Stomach (tissue), 9 donors: ENCODE data around the gene ZNF581. TPM values are rescaled to one million over a fixed set of nuclear protein-coding genes. Genes with fewer than 3 reads are reported as not detected.
A peak's percentile ranks its signal among the peaks of the same experiment; 100 is the strongest.

Source experiments
- DNase-seq, 2 donors: peaks; one replicate each; pipeline versions ENCODE4 v3.0.0 to v3.0.0-alpha.2; 2013 to 2019
- H3K27ac ChIP-seq, 5 donors: fragments of 200-600 bp in 4 of 5; sonication (generic) in 4 of 5; one replicate each; pipeline ENCODE4 v1.5.1; 2013 to 2019; ENCODE audit warnings: mild to moderate bottlenecking in 1 of 5, moderate library complexity in 1 of 5
- H3K27me3 ChIP-seq, 3 donors: fragments of 200-600 bp; sonication (generic); one replicate each; pipeline ENCODE4 v1.5.1; 2017 to 2019; ENCODE audit warnings: mixed run types in 1 of 3
- H3K36me3 ChIP-seq, 4 donors: fragments of 200-600 bp; sonication (generic); 1 replicate in 3 of 4; 2 replicates in 1 of 4; pipeline ENCODE4 v1.5.1; 2016 to 2019
- H3K4me1 ChIP-seq, 4 donors: fragments of 200-600 bp; sonication (generic); one replicate each; pipeline ENCODE4 v1.5.1; 2016 to 2019
- H3K4me3 ChIP-seq, 4 donors: fragments of 200-600 bp; sonication (generic) in 3 of 4; one replicate each; pipeline ENCODE4 v1.5.1; 2016 to 2019; ENCODE audit warnings: mild to moderate bottlenecking in 1 of 4
- H3K9me3 ChIP-seq, 4 donors: fragments of 200-600 bp; sonication (generic); one replicate each; pipeline ENCODE4 v1.5.1; 2016 to 2019
- EP300 ChIP-seq: sonication (generic); formaldehyde crosslinking; IDR thresholded peaks from one replicate; pipeline ENCODE4 v1.6.1; 2017; ENCODE audit warnings: antibody characterized with exemption
- POLR2A ChIP-seq, 4 donors: fragments of 450-650 bp; IDR thresholded peaks; one replicate each; pipeline ENCODE4 v1.6.1; 2016; ENCODE audit warnings: antibody characterized with exemption in 4 of 4, control low read depth in 2 of 4, mild to moderate bottlenecking in 1 of 4, moderate library complexity in 1 of 4
- POLR2AphosphoS5 ChIP-seq, 3 donors: sonication (generic); formaldehyde crosslinking; IDR thresholded peaks; one replicate each; pipeline ENCODE4 v1.6.1; 2016; ENCODE audit warnings: antibody characterized with exemption in 3 of 3
- WGBS, 5 donors: extraction: QIAGEN DNeasy Blood & Tissue Kit in 3 of 5; methylation state at CpG; one replicate each; pipeline versions ENCODE4 v1.1.5 to v1.1.7; 2013 to 2018; 5-methylcytosine and 5-hydroxymethylcytosine counted together
- intact Hi-C: fragments of 100-400 bp; cut with DNase I; formaldehyde crosslinking; loops from one replicate; pipeline ENCODE4 v1.15.1; 2023; ENCODE audit warnings: low total_unique reads
- polyA plus RNA-seq, 3 donors: library from polyadenylated mRNA; stranded (reverse); fragments of 200-250 nt; gene quantifications; one replicate each; pipeline ENCODE4 v1.2.3, GENCODE V29; 2013
- total RNA-seq, 5 donors: library from RNA; depleted of rRNA; stranded (reverse); fragments of >200 nt; gene quantifications; one replicate each; pipeline versions ENCODE4 v1.1.0 to v1.2.3, GENCODE V29; 2014 to 2016
- TF ChIP-seq, protein P1 (sequence below), 7 experiments: fragments of 450-650 bp in 4 of 7; fragments of 200-600 bp in 3 of 7; sonication (generic) in 3 of 7; IDR thresholded peaks; one replicate each; pipeline ENCODE4 v1.5.1; 2016 to 2019; ENCODE audit warnings: antibody characterized with exemption in 7 of 7, control low read depth in 2 of 7, mild to moderate bottlenecking in 1 of 7
- donor health status: healthy with polysubstance abuse.
- donor health status: Bipolar disorder and iron deficiency.
- donor health status: healthy.

The ZNF581 gene
- total and polyA plus RNA-seq, 8 donors: 2.2 to 27.8 (median 11.3) TPM

DNA sequence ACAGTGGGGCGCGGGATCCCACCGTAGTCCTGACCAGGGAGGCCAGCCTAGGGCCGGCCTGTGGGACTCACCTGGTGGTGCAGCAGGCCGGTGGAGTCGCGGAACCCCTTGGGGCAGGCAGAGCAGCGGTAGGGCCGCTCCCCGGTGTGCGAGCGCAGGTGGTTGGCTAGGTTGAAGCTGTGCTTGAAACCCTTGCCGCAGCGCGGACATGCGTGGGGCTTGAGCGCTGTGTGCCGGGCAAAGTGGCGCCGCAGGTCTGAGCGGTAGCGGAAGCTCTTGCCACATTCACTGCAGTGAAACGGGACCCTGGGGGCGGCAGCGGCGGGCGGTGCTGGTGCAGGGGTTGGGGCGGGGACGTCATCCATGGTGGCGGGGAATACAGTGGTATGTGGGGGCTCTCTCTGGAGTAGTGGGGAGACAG, 45.9 kb upstream of the ZNF581 start:
- TF ChIP-seq POLR2A (IDR thresholded peaks at IDR 0.05): no peak
- TF ChIP-seq EP300: no peak
- no peak for TF ChIP-seq POLR2AphosphoS5 (IDR thresholded peaks at IDR 0.05)
- TF ChIP-seq, protein P1, sequence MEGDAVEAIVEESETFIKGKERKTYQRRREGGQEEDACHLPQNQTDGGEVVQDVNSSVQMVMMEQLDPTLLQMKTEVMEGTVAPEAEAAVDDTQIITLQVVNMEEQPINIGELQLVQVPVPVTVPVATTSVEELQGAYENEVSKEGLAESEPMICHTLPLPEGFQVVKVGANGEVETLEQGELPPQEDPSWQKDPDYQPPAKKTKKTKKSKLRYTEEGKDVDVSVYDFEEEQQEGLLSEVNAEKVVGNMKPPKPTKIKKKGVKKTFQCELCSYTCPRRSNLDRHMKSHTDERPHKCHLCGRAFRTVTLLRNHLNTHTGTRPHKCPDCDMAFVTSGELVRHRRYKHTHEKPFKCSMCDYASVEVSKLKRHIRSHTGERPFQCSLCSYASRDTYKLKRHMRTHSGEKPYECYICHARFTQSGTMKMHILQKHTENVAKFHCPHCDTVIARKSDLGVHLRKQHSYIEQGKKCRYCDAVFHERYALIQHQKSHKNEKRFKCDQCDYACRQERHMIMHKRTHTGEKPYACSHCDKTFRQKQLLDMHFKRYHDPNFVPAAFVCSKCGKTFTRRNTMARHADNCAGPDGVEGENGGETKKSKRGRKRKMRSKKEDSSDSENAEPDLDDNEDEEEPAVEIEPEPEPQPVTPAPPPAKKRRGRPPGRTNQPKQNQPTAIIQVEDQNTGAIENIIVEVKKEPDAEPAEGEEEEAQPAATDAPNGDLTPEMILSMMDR (IDR thresholded peaks at IDR 0.05): no peak
- Histone ChIP-seq H3K27me3 (no peaks in the 10 kb centered on the region), H3K4me3 (no peak overlapping the region), H3K36me3 (peaks cover 25 to 56% (median 52%) of the 10 kb centered on the region in 4 donors), H3K27ac (peak overlapping the region in 1 of 5 donors; percentile 98), H3K9me3 (no peaks in the 10 kb centered on the region), H3K4me1 (peaks cover 7 to 31% (median 22%) of the 10 kb centered on the region in 4 donors)
- 94 to 97% (median 96%) methylated on average over 27 to 30 of the region's 30 CpGs for WGBS, 5 donors
- intact Hi-C loops: no loop called here
- no peak for DNase-seq

DNA sequence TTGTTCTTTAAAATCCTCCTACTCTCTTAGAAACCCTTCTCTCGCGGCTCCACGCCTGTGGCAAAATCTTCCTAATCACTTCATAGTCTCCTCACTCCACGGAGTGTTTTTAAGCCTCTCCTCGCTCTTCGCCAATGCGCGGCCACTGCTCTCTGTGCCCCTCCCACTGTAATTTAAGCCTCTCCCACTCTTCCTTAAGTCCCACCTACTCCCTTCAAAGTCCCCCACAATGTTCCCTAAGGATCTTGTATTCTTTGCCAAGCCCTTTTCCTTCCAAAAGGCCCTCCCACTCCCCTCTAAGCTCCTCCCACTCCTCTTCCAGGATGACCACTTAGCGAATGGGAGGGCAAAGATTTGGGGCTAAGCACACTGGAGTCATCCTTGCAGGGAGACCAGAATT, 45.4 kb upstream of the ZNF581 start:
- H3K27me3 ChIP-seq: no peaks in the 10 kb centered on the region
- intact Hi-C loops: no loop called here
- peak overlapping the region in 3 of 5 donors; percentile 98 to 100 (median 99) for H3K27ac ChIP-seq
- peaks cover 7 to 36% (median 27%) of the 10 kb centered on the region in 4 donors for H3K4me1 ChIP-seq
- peak overlapping the region in 1 of 4 donors; percentile 81 for H3K4me3 ChIP-seq
- peaks cover 25 to 57% (median 53%) of the 10 kb centered on the region in 4 donors for H3K36me3 ChIP-seq
- TF ChIP-seq POLR2A (IDR thresholded peaks at IDR 0.05) (no peak), EP300 (no peak), POLR2AphosphoS5 (IDR thresholded peaks at IDR 0.05) (no peak)
- TF ChIP-seq, protein P1 (IDR thresholded peaks at IDR 0.05): no peak
- H3K9me3 ChIP-seq: no peaks in the 10 kb centered on the region
- WGBS, 5 donors: 82 to 93% (median 89%) methylated on average over 9 of the region's 9 CpGs
- DNase-seq: no peak

DNA sequence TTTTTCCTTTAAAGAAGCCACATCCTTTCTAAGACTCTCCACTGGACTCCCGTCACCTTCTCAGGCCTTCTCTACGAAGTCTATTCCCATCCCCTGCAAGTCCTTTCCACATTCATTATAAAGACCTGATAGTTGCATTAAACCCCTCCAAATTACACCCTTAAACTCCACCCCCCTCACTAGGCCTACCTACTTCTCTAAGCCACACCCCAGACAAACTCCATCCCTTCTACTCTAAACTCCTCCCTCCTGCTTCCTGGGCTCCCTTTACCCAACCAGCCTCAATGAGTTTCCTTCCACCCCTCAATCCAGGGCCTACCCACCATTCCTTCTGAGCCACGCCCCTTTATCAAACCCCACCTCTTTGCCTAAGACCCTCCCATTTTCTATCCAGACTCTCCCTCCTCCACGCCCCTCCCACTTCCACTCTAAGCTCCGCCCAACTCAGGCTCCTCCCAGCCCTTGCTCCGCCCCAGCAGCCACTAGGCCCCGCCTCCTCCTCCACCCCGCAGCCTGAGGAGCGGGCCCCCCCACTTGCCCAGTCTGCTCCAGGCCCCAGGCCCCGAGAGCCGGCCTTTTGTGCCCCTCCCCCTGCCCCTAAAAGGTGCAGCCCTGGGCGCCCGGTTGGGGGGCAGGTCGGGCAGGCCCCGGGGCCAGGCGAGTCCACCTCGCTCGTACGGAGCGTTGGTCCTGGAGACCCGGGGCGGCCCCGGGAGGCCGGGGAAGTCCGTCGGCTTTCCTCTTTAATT, 44.6 kb upstream of the ZNF581 start:
- intact Hi-C loops: no loop called here
- peak overlapping the region; percentile 76 to 91 (median 81) for H3K4me3 ChIP-seq
- no peaks in the 10 kb centered on the region for H3K9me3 ChIP-seq
- H3K27ac ChIP-seq: peak overlapping the region; percentile 90 to 100 (median 99)
- peaks cover 25 to 50% (median 46%) of the 10 kb centered on the region in 4 donors for H3K36me3 ChIP-seq
- H3K4me1 ChIP-seq: peaks cover 11 to 45% (median 35%) of the 10 kb centered on the region in 4 donors
- peak; percentile 95 to 97 for DNase-seq
- TF ChIP-seq, protein P1 (IDR thresholded peaks at IDR 0.05): no peak
- TF ChIP-seq POLR2A (IDR thresholded peaks at IDR 0.05): no peak
- peak in 2 of 3 donors; percentile 26 to 39 for TF ChIP-seq POLR2AphosphoS5 (IDR thresholded peaks at IDR 0.05)
- no peak for TF ChIP-seq EP300
- H3K27me3 ChIP-seq: no peaks in the 10 kb centered on the region
- WGBS, 5 donors: 6 to 9% (median 7%) methylated on average over 20 to 26 of the region's 26 CpGs

DNA sequence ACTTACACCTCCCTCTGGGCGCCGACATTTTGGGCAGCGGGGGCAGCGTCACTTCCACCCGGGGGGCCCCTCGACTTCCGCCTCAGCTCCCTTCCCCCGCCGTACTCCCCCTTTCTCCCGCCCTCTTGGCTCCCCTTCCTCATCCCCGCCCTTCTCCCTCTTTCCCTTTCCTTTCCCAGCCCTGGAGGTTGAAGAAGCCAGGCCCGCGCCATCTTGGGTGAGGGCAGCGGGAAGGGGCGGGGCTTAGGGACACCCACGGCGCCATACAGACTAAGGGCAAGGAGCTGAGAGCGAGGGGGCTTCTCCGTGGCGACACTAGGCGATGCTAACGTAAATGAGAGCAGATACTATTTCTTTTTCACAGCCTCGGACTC, 44.0 kb upstream of the ZNF581 start, which contains the start of gene FIZ1:
TSS of gene FIZ1 (minus strand) at position 50 of the 374 bp plus-strand sequence. CDS start 1,652 bp downstream, outside the sequence.
- peaks cover 16 to 50% (median 41%) of the 10 kb centered on the region in 4 donors for H3K4me1 ChIP-seq
- no peaks in the 10 kb centered on the region for H3K9me3 ChIP-seq
- H3K27ac ChIP-seq: peak within 1 kb of the TSS; percentile 90 to 100 (median 99)
- no peaks in the 10 kb centered on the region for H3K27me3 ChIP-seq
- DNase-seq: peak; percentile 99 to 100
- H3K36me3 ChIP-seq: peaks cover 25 to 47% (median 43%) of the 10 kb centered on the region in 4 donors
- peak; percentile 38 to 82 (median 51) for TF ChIP-seq POLR2AphosphoS5 (IDR thresholded peaks at IDR 0.05)
- TF ChIP-seq POLR2A (IDR thresholded peaks at IDR 0.05): no peak
- peak within 1 kb of the TSS; percentile 76 to 91 (median 81) for H3K4me3 ChIP-seq
- intact Hi-C loops: no loop called here
- WGBS, 5 donors: 0 to 1% (median 1%) methylated on average over 22 to 23 of the region's 23 CpGs
